ENCODE data around the gene OSER1.

The OSER1 gene

DNA sequence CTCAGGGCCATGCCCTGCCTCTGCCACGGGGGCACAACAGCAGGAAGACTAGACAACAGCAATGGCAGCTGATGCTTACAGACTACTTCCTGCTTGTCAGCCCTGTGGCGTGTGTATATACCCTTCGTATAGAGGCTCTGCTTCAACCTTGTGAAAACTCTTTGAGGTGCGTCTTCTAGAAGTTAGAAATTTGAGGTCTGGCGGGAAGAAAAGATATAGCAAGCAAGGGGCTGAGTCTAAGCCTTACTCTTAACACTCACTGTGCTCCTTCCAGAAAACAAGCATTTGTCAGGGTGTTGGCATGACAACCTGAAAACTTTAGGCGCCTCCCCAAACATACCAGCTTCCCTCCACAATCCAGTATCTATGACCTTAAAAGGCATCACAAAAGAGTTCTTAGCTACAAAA, 56.9 kb downstream of the OSER1 start:
- Histone ChIP-seq H3K4me1 (ENCODE audit: insufficient read depth, poor library complexity, severe bottlenecking) (peaks cover 20% of the 10 kb centered on the region), H3K4me3 (ENCODE audit: severe bottlenecking) (no peak overlapping the region), H3K27me3 (ENCODE audit: insufficient read depth, poor library complexity, severe bottlenecking) (no peaks in the 10 kb centered on the region), H3K27ac (ENCODE audit: poor library complexity, severe bottlenecking) (no peak overlapping the region), H3K36me3 (ENCODE audit: low read depth) (peaks cover 13% of the 10 kb centered on the region), H3K9me3 (ENCODE audit: severe bottlenecking) (no peaks in the 10 kb centered on the region)
- peak; percentile 19; the same call in 1 of the 3 replicates for ATAC-seq (ENCODE audit: low read depth)
- DNase-seq (ENCODE audit: low spot score), result no peak
- TF ChIP-seq, protein P1, sequence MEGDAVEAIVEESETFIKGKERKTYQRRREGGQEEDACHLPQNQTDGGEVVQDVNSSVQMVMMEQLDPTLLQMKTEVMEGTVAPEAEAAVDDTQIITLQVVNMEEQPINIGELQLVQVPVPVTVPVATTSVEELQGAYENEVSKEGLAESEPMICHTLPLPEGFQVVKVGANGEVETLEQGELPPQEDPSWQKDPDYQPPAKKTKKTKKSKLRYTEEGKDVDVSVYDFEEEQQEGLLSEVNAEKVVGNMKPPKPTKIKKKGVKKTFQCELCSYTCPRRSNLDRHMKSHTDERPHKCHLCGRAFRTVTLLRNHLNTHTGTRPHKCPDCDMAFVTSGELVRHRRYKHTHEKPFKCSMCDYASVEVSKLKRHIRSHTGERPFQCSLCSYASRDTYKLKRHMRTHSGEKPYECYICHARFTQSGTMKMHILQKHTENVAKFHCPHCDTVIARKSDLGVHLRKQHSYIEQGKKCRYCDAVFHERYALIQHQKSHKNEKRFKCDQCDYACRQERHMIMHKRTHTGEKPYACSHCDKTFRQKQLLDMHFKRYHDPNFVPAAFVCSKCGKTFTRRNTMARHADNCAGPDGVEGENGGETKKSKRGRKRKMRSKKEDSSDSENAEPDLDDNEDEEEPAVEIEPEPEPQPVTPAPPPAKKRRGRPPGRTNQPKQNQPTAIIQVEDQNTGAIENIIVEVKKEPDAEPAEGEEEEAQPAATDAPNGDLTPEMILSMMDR (IDR thresholded peaks at IDR 0.05; ENCODE audit: poor library complexity, severe bottlenecking), result no peak

DNA sequence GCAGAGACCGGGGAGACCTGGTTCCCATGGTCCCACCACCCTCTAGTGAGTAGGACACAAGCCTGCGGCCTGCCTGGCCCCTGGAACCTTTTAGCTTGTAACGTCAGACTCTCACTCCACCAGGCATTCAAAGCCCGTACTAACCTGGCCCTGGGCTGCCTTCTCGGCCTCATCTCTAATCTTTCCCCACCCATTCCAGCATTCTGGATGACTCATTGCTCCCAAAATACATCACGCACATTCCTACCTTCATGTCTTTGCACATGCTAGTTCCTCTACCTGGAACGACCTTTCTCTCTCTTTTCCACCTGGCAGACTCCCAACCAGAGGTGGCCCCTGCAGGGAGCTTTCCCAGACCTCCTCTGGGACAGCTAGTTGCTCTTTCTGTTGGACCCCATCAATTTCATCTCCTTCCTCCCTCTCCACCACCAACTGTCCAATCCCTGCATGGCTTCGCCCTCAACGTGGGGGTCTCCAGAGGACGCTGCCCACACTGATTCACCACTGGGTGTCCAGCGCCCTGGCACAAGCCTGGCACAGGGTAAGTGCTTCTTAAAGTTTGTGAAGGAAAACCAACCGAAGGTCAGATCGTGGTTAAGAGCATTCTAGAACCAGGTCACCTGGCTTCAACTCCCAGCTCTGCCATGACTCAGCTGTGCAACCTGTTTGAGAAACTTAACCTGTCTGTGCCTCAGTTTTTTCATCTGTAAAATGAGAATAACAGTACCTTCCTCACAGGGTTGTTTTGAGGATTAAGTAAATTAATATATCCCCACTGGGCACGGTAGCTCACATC, 58.8 kb downstream of the OSER1 start:
- Histone ChIP-seq H3K27me3 (ENCODE audit: insufficient read depth, poor library complexity, severe bottlenecking) (no peaks in the 10 kb centered on the region), H3K4me3 (ENCODE audit: severe bottlenecking) (no peak overlapping the region), H3K27ac (ENCODE audit: poor library complexity, severe bottlenecking) (peak overlapping the region; percentile 60), H3K9me3 (ENCODE audit: severe bottlenecking) (no peaks in the 10 kb centered on the region), H3K36me3 (ENCODE audit: low read depth) (peaks cover 13% of the 10 kb centered on the region), H3K4me1 (ENCODE audit: insufficient read depth, poor library complexity, severe bottlenecking) (peaks cover 20% of the 10 kb centered on the region)
- TF ChIP-seq, protein P1 (IDR thresholded peaks at IDR 0.05; ENCODE audit: poor library complexity, severe bottlenecking), result no peak
- peak; percentile 95 for ATAC-seq (ENCODE audit: low read depth)
- peak; percentile 93 for DNase-seq (ENCODE audit: low spot score)

DNA sequence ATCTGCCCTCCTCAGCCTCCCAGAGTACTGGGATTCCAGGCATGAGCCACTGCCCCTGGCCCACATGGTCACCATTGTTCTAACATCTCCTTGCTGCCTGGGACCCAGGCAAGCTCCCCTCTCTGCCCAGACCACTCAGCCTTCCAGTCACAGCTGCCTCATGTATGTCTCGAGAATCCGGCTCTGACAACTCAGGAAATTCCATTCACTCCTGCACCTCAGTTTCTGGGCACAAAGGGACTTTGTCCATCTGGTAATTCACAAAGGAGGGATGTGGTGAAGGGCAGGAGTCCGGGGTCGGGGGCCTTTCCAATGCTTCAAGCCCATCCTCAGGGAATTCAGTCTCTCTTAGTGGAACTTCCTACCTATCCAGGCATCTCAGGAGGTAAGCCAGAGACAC, 64.3 kb downstream of the OSER1 start:
- ATAC-seq (ENCODE audit: low read depth) (no peak), DNase-seq (ENCODE audit: low spot score) (no peak)
- Histone ChIP-seq H3K27me3 (ENCODE audit: insufficient read depth, poor library complexity, severe bottlenecking) (no peaks in the 10 kb centered on the region), H3K27ac (ENCODE audit: poor library complexity, severe bottlenecking) (no peak overlapping the region), H3K9me3 (ENCODE audit: severe bottlenecking) (no peaks in the 10 kb centered on the region), H3K4me3 (ENCODE audit: severe bottlenecking) (no peak overlapping the region), H3K36me3 (ENCODE audit: low read depth) (peaks cover 8% of the 10 kb centered on the region), H3K4me1 (ENCODE audit: insufficient read depth, poor library complexity, severe bottlenecking) (peaks cover 4% of the 10 kb centered on the region)
- TF ChIP-seq, protein P1 (IDR thresholded peaks at IDR 0.05; ENCODE audit: poor library complexity, severe bottlenecking), result no peak
